OCI-LY3 (cell line): Measurements from ENCODE around the gene KDM4C.

Experiments
- CTCF ChIP-seq: fragments of 200-600, 300-600 bp; sonication (generic); IDR thresholded peaks from 2 replicates; pipeline ENCODE4 v1.5.1; 2014; ENCODE audit warnings: antibody characterized with exemption, low read length, low read depth
- EZH2phosphoT487 ChIP-seq: fragments of 200-600 bp; shearing (Covaris generic); IDR thresholded peaks from 2 replicates; pipeline ENCODE4 v1.6.1; 2018; ENCODE audit warnings: antibody characterized with exemption, mixed run types, low read depth

GRCh38 chr9:7125231-7125630 is 367.5 kb downstream of the KDM4C start:
- no peak for TF ChIP-seq CTCF
- TF ChIP-seq EZH2phosphoT487, result no peak
